HG02798 (cell line): Measurements from ENCODE around the gene TTC34.

Experiments
- ATAC-seq: cut with Tn5 transposase; IDR thresholded peaks from one replicate; pipeline ENCODE4 v1.9.1; 2021; ENCODE audit warnings: mild to moderate bottlenecking; ENCODE audit not compliant: unreplicated experiment, poor library complexity

Gene TTC34

GRCh38 chr1:2645143-2645542 lies 156.3 kb downstream of the TTC34 start:
- ATAC-seq: no peak

DNA sequence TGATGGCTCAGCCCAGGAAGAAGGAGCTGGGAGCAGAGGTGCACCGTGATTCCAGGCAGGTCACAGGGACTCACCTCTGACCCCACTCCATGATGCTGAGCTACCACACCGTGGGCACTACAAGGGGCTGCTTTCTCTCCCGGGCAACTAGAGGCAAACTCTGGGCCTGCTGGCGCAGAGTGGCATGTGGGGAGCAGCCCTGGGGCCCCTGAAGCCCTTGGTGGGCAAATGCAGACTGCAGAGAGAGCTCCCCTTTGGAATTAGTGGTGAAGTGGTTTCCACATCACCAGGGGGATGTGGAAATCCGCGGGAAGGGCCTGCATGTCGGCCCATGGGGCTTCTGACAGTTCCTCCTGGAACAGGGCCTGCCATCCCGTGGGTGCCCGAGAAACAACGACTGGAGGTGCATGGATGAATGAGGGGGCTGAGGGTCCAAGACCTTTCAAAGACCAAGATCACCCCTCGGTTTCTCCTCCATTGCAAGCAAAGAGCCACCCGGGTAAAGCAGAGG lies 156.8 kb downstream of the TTC34 start:
- no peak for ATAC-seq

DNA sequence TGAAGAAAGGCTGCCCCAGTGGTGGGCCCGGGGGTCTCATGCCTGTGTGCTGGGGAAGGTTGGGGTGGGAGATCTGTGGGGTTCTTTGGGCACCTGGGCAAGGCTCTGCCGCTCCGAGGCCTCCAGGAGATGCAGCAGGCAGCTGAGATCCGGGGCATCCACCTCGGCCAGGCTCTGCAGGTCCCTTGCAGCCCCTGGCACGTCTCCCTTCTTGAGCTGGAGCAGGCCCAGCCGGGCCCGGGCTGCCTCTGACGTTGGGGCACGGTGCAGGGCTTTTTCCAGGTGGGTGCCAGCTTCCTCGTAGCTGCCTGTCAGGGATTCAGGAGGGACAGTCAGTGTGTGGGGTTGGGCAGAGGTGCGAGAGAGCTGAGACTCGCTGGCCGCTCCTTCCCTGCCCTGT lies 157.3 kb downstream of the TTC34 start:
- no peak for ATAC-seq

GRCh38 chr1:2643414-2644077 lies 157.9 kb downstream of the TTC34 start:
- no peak for ATAC-seq

- ATAC-seq: peak; percentile 84
Observed at GRCh38 chr1:2642560-2643413, 158.7 kb downstream of the TTC34 start.

GRCh38 chr1:2642131-2642559 lies 159.3 kb downstream of the TTC34 start:
- no peak for ATAC-seq

DNA sequence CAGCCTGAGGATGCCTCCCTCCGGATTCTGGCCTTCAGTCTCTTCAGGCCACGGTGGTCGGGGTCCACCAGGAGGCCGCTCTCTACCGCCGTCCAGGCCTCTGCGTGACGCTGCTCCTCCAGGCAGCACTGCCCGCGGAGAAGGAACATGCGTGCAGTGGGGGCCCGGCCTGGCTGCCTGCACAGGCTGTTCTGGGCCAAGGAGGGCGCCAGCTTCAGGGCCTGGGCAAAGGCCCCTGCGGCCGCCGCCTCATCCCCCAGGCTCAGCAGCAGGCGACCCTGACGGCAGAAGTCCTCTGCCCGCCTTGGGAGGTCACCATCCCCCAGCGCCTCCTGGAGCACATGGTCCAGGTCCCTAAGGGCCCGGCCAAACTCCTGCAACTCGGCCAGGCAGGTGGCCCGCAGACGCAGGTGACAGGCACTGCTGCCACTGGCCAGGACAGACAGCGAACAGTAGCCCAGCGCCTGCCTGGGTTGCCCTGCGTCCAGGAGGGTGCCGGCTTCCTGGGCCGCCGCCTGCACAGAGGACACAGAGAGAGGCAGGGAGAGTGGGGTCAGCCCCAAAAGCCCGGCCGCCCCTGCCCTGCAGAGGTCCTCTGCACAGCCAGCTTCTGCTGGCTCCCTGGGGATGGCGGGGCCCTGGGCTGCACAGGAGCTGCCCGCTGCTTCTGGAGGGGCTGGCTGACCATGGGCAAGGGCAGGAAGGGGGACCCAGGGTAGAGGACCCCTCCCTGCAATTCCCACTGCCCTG lies 159.9 kb downstream of the TTC34 start:
- ATAC-seq: no peak

- no peak for ATAC-seq
Observed at GRCh38 chr1:2640626-2641025, 160.9 kb downstream of the TTC34 start.

DNA sequence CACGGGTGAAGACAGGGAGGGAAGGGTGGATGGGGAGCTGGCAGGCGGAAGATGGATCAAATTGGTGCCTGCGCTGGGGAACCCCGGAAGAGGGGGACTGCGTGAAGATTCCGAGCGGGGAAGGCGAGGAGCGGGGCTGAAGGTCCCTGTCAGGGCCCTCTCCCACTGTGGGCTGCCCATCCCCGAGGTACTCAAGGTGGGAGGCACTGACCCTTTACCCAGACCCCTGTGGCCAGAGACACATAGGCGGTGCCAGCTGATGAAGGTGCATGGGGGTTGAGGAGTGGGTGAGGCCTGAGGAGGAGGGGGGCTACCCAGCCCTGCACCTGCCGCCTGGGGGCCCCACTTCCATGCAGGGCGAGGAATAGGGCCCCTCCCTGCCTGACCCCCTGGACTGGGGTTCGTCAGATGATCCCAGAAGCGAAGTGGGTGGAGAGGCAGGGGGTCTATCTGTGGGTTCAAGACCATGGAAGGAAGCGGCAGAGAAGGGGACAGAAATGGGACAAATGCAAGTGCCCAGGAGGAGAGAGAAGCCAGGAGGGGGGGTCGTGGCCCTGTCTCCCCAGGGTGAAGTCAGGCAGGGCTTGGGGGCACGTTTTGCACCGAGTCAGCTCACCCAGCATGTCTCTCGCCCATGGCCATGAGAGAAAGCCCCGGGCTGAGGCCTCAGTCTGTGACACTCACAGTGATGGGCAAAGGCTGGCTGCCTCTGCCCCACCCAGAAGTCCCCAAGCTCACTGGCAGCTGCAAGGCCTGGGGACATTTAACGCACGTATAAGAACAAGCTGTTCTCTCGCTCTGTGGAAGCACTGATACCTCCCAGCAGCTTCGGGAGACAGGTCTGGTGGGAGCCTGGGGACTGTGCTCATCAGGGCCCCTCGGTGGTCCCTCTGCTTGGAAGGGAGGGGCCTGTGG lies 161.6 kb downstream of the TTC34 start:
- no peak for ATAC-seq

- ATAC-seq: no peak
Observed at GRCh38 chr1:2639203-2639602, 162.3 kb downstream of the TTC34 start.

- no peak for ATAC-seq
Observed at GRCh38 chr1:2638466-2639115, 162.9 kb downstream of the TTC34 start.

DNA sequence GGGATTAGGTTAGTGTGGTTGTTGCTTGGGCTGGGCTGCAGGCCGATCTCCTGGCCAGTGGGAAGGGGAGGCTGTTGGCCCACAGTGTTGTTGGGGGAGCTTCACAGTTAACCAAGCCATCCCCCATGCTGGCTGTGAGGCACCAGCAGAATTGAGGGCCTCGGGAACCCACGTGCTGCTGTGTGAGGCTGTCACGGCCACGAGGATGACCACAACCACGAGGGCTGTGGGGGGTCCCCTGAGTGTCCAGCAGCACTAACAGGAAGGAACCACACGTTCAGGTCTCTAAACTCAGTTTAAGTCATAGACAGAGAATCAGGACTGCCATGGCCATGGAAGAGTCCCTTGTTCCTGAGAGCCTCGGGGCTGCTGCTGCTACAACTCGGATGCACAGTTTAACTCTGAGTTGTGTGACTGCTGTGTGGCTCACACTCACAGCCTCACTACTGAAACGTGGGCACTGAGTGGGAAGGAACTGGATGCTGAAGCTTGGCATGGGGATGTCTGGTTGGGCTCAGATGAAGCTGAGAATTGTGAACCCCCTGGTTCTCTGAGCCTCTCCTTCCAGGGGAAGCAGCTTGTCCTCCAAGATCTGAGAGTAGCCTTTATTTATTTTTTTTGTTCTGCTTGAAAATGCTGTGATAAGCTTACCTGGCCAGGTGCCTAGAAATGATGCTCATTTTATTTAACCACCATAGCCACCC lies 163.9 kb downstream of the TTC34 start:
- no peak for ATAC-seq

- ATAC-seq: no peak
Observed at GRCh38 chr1:2636733-2637132, 164.8 kb downstream of the TTC34 start.

GRCh38 chr1:2635361-2636010 lies 166.0 kb downstream of the TTC34 start:
- no peak for ATAC-seq

DNA sequence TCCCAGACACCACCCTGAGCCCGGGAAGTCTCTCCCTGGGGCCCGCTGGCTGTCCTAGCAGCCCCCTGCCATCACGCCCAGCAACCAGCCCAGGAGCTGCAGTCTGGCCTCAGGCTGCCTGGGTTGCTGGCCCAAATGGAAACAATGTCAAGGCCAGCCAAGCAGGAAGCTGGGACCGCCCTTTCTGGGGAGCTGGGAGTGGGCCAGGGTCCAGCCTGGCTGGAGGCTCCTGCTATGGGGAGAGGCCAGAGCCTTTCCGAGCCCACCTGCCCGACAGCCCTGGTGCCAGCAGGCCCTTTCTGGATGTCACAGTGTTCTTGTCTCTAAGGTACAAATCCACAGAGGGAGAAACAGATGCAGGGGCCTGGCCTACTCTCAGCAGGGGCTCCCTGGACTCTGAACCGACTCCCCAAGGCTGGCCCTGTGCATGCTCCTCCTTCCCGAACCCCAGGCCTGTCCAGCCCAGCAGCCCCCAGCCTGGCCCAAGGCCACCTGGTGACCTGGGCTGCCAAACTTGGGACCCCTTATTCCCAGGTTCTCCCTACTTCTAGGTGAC lies 167.5 kb downstream of the TTC34 start:
- no peak for ATAC-seq

DNA sequence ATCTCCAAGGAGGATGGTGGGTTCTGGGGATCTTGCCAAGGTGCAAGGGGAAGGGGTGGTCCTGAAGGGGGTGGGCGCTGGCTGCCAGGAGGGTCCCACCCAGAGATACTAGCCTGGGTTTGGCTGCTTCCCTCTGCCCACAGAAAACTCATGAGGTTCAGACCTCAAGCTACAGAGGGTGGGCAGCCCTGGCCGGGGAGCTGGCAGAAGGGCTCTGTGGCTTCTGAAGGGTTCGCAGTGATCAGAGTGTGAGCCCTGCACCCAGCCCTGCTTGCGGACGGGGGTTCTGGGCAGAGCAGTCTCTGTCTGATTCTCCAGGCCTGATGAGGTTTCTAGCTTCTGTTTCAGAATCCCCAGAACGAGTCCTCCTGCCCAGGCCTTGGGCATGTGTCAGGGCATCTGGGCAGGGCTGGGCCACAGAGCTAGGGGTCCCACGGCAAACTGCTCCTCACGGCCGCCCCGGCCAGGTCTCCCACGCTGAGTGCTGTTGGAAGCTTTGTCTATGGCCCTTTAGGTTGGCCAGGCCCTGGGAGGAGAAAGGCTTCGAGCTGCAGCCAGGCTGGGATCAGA lies 168.0 kb downstream of the TTC34 start:
- ATAC-seq: no peak

DNA sequence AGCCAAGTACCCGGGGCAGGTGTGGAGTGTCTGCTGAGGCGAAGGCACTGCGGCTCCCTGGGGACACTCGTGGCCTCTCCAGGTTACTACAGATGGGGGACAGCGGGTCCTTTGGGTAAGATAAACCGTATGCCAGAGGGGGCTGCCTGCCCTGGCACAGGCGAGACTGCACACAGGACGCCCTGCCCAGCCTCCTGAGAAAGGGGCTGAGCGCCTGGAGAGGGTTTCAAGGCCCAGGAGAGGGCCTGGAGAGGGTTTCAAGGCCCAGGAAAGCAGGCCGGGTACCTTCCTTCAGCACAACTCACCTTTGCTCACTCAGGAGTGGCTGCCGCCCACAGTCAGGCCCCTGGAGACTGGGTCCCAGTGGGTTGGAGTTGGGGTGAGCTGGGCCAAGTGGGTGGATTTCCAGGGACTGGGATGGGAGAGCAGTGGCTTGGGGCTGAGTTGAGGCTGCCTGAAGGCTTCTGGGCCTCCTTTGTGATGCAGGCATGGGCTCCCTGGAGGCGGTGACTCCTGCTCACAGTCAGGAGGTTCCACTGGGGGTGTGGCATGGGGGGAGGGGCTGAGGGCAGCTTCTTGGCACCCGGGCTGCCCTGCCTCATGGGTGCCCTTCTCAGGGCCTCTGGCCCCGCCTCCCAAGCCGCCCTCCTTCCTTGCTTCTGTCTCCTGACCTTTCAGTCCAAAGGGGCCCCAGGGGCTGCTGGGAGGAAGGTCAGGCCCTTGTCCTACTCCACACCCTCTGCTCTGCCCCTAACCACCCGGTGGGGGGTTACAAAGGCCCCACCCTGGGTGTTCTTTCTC lies 168.7 kb downstream of the TTC34 start, which contains the start of gene MMEL1:
Gene MMEL1, minus strand, starts transcription at position 456 of the 801 bp plus-strand sequence. CDS start 3,532 bp downstream, outside the sequence.
- no peak for ATAC-seq
